ENCODE measurements around the gene FNBP1.

GRCh38 chr9:129908906-129909305 is 134.1 kb downstream of the FNBP1 start:
- TF ChIP-seq CTCF (conservative IDR thresholded peaks at IDR 0.05; ENCODE audit: low read depth in 2 of 2) (no peak), POLR2AphosphoS5 (IDR thresholded peaks at IDR 0.05; ENCODE audit: low read depth) (no peak)
